Measurements from ENCODE around the gene WWOX. TPM values are rescaled to one million over a fixed set of nuclear protein-coding genes. Genes with fewer than 3 reads are reported as not detected.

WWOX gene
- total and polyA plus RNA-seq, 2 donors (not counting 1 experiment from before 2014, with no cell fraction given) = 10.5 to 42.3 TPM

- Histone ChIP-seq H3K9me3 (ENCODE audit: control extremely low read depth in 1 of 3, control insufficient read depth in 2 of 3, insufficient read depth in 1 of 3, low read length in 2 of 3) (peaks cover 0 to 6% (median 0%) of the 10 kb centered on the region in 3 donors), H3K4me1 (ENCODE audit: control insufficient read depth in 2 of 2, insufficient read depth in 2 of 2, low read length in 2 of 2) (no peaks in the 10 kb centered on the region), H3K27ac (ENCODE audit: low read length in 2 of 2) (no peak overlapping the region), H3K4me2 (replicated peaks; ENCODE audit: low read depth, low read length, poor library complexity, severe bottlenecking) (no peak overlapping the region), H4K20me1 (ENCODE audit: control insufficient read depth, insufficient read depth, low read length, poor library complexity, severe bottlenecking) (no peaks in the 10 kb centered on the region), H3K9ac (ENCODE audit: low read length) (no peak overlapping the region), H2AFZ (ENCODE audit: insufficient read depth, low read depth, low read length, poor library complexity, severe bottlenecking) (no peak overlapping the region), H3K4me3 (ENCODE audit: control extremely low read depth in 1 of 5, extremely low read depth in 1 of 5, insufficient read depth in 1 of 5, low read depth in 2 of 5, low read length in 4 of 5) (no peak overlapping the region), H3K36me3 (replicated peaks in 1 of 2; ENCODE audit: control extremely low read depth in 1 of 2, control insufficient read depth in 1 of 2, extremely low read depth in 1 of 2, insufficient read depth in 2 of 2, low read length in 1 of 2) (no peaks in the 10 kb centered on the region), H3K27me3 (replicated peaks in 1 of 4; ENCODE audit: control extremely low read depth in 1 of 4, control insufficient read depth in 3 of 4, insufficient read depth in 4 of 4, low read length in 3 of 4) (no peaks in the 10 kb centered on the region), H3K79me2 (ENCODE audit: control insufficient read depth, insufficient read depth, low read length) (no peaks in the 10 kb centered on the region)
- ATAC-seq (ENCODE audit: low read depth) (no peak), DNase-seq (no peak)
- Mint-ChIP-seq H3K27me3 (peaks cover 9% of the 10 kb centered on the region), H3K27ac (no peak overlapping the region), H3K9me3 (ENCODE audit: insufficient read depth) (peaks cover 2% of the 10 kb centered on the region), H3K4me1 (peaks cover 10% of the 10 kb centered on the region), H3K4me3 (no peak overlapping the region)
- intact Hi-C loops (cut with micrococcal nuclease) = no loop called here
- CTCF ChIA-PET = no interaction called here
- no peak for TF ChIP-seq EZH2 (IDR thresholded peaks at IDR 0.05; ENCODE audit: borderline replicate concordance, insufficient read depth, low read depth, low read length, poor library complexity, severe bottlenecking)
- no peak for TF ChIP-seq CTCF (IDR thresholded peaks at IDR 0.05)
- WGBS (ENCODE audit: insufficient coverage) = 85% methylated on average over 4 of the region's 9 CpGs
- POLR2A ChIA-PET = no interaction called here
Measured at GRCh38 chr16:79021991-79022630, 922.7 kb downstream of the WWOX start.

GRCh38 chr16:79026117-79026516, 926.7 kb downstream of the WWOX start:
- Histone ChIP-seq H3K79me2 (ENCODE audit: control insufficient read depth, insufficient read depth, low read length) (no peaks in the 10 kb centered on the region), H2AFZ (ENCODE audit: insufficient read depth, low read depth, low read length, poor library complexity, severe bottlenecking) (no peak overlapping the region), H3K4me2 (replicated peaks; ENCODE audit: low read depth, low read length, poor library complexity, severe bottlenecking) (no peak overlapping the region), H4K20me1 (ENCODE audit: control insufficient read depth, insufficient read depth, low read length, poor library complexity, severe bottlenecking) (no peaks in the 10 kb centered on the region), H3K27ac (ENCODE audit: low read length in 2 of 2) (no peak overlapping the region), H3K4me1 (ENCODE audit: control insufficient read depth in 2 of 2, insufficient read depth in 2 of 2, low read length in 2 of 2) (no peaks in the 10 kb centered on the region), H3K9me3 (ENCODE audit: control extremely low read depth in 1 of 3, control insufficient read depth in 2 of 3, insufficient read depth in 1 of 3, low read length in 2 of 3) (peaks cover 0 to 8% (median 0%) of the 10 kb centered on the region in 3 donors), H3K4me3 (ENCODE audit: control extremely low read depth in 1 of 5, extremely low read depth in 1 of 5, insufficient read depth in 1 of 5, low read depth in 2 of 5, low read length in 4 of 5) (no peak overlapping the region), H3K9ac (ENCODE audit: low read length) (no peak overlapping the region), H3K27me3 (replicated peaks in 1 of 4; ENCODE audit: control extremely low read depth in 1 of 4, control insufficient read depth in 3 of 4, insufficient read depth in 4 of 4, low read length in 3 of 4) (no peaks in the 10 kb centered on the region), H3K36me3 (replicated peaks in 1 of 2; ENCODE audit: control extremely low read depth in 1 of 2, control insufficient read depth in 1 of 2, extremely low read depth in 1 of 2, insufficient read depth in 2 of 2, low read length in 1 of 2) (no peaks in the 10 kb centered on the region)
- TF ChIP-seq EZH2 (IDR thresholded peaks at IDR 0.05; ENCODE audit: borderline replicate concordance, insufficient read depth, low read depth, low read length, poor library complexity, severe bottlenecking) = no peak
- no peak for TF ChIP-seq CTCF (IDR thresholded peaks at IDR 0.05)
- 88% methylated on average over 4 of the region's 4 CpGs for WGBS (ENCODE audit: insufficient coverage)
- Mint-ChIP-seq H3K4me1 (no peaks in the 10 kb centered on the region), H3K4me3 (no peak overlapping the region), H3K9me3 (ENCODE audit: insufficient read depth) (no peaks in the 10 kb centered on the region), H3K27ac (no peak overlapping the region), H3K27me3 (no peaks in the 10 kb centered on the region)
- ATAC-seq (ENCODE audit: low read depth) (no peak), DNase-seq (no peak)
- intact Hi-C loops (cut with micrococcal nuclease) = no loop called here
- ChIA-PET CTCF (no interaction called here), POLR2A (no interaction called here)
